GM23248 (cell line): ENCODE data around the gene CCT3.

Experiments used
- EZH2 ChIP-seq: fragments of 200-600 bp; sonication (generic); IDR thresholded peaks from 2 replicates; pipeline ENCODE4 v1.6.1; 2018; ENCODE audit warnings: antibody characterized with exemption, mild to moderate bottlenecking; ENCODE audit not compliant: insufficient read depth, poor library complexity, severe bottlenecking
- EZH2phosphoT487 ChIP-seq: fragments of 200-600 bp; sonication (generic); IDR thresholded peaks from 2 replicates; pipeline ENCODE4 v1.6.1; 2018; ENCODE audit warnings: antibody characterized with exemption, moderate library complexity, mild to moderate bottlenecking, low read depth; ENCODE audit not compliant: insufficient read depth

- TF ChIP-seq EZH2 (no peak), EZH2phosphoT487 (no peak)
Measured at GRCh38 chr1:156347331-156347730, 9.2 kb upstream of the CCT3 start.
